OCI-LY3 (cell line): Measurements from ENCODE around the gene SH3PXD2B.

Experiments used
- EZH2phosphoT487 ChIP-seq: fragments of 200-600 bp; shearing (Covaris generic); IDR thresholded peaks from 2 replicates; pipeline ENCODE4 v1.6.1; 2018; ENCODE audit warnings: antibody characterized with exemption, mixed run types, low read depth
- TF ChIP-seq, protein P1 (sequence below): fragments of 200-600, 300-600 bp; sonication (generic); IDR thresholded peaks from 2 replicates; pipeline ENCODE4 v1.5.1; 2014; ENCODE audit warnings: antibody characterized with exemption, low read length, low read depth

DNA sequence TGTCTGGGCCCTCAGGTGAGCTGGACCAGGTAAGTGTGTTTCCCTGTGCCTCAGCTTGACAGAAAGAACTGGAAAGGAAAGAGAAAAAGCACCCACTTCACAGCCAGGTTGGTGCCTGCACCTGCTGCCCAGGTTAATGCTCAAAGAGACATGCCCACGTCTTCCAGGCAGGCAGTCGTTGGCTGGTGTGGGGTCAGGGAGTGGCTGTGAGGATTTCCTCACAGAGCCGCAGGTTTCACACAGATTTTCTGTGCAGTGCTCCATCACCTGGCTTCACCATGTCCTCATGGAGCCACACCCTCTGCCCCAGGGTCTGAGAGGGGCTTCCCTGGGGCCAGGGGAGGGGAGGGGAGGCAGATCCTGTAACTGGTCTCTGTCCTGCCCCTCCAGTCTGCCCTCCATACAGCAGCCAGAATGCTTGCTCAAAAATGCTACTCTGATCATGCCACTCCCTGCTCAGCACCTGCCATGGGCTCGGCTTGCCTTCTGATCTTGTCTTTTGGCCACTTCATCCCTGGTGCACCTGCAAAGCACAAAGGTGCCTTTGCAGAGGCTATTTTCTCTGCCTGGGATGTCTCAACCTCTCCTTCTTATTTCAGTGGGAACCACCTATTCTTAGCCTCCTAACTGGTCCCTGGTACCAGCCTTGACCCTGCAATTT is 88.2 kb downstream of the SH3PXD2B start:
- TF ChIP-seq, protein P1, sequence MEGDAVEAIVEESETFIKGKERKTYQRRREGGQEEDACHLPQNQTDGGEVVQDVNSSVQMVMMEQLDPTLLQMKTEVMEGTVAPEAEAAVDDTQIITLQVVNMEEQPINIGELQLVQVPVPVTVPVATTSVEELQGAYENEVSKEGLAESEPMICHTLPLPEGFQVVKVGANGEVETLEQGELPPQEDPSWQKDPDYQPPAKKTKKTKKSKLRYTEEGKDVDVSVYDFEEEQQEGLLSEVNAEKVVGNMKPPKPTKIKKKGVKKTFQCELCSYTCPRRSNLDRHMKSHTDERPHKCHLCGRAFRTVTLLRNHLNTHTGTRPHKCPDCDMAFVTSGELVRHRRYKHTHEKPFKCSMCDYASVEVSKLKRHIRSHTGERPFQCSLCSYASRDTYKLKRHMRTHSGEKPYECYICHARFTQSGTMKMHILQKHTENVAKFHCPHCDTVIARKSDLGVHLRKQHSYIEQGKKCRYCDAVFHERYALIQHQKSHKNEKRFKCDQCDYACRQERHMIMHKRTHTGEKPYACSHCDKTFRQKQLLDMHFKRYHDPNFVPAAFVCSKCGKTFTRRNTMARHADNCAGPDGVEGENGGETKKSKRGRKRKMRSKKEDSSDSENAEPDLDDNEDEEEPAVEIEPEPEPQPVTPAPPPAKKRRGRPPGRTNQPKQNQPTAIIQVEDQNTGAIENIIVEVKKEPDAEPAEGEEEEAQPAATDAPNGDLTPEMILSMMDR, result no peak
- no peak for TF ChIP-seq EZH2phosphoT487
